OCI-M2 (cell line): ENCODE results near the gene CADM4.
"Not testable (repeated sequence)": the region's sequence is repeated elsewhere in the genome, so short reads cannot be mapped to it uniquely, and the experiment has no call there.

Experiments used
- DNase-seq: peaks from one replicate; lab custom pipeline; 2025; ENCODE audit not compliant: unreplicated experiment; lab: John Stamatoyannopoulos, UW

Gene CADM4

GRCh38 chr19:43610493-43610892 lies 29.2 kb downstream of the CADM4 start:
- DNase-seq: no peak

GRCh38 chr19:43609872-43610271 lies 29.8 kb downstream of the CADM4 start:
- DNase-seq: no peak

- no peak for DNase-seq
These were observed 32.1 kb downstream of the CADM4 start for GRCh38 chr19:43607238-43608205.

- no peak for DNase-seq
These were observed 33.0 kb downstream of the CADM4 start for GRCh38 chr19:43606569-43607229.

GRCh38 chr19:43605875-43606568 lies 33.6 kb downstream of the CADM4 start:
- no peak for DNase-seq

GRCh38 chr19:43600326-43600725 lies 39.3 kb downstream of the CADM4 start:
- DNase-seq: not testable (repeated sequence)

GRCh38 chr19:43599635-43600295 lies 39.9 kb downstream of the CADM4 start:
- DNase-seq: no peak

- no peak for DNase-seq
These were observed 41.0 kb downstream of the CADM4 start for GRCh38 chr19:43598445-43599240.

- no peak for DNase-seq
These were observed 41.8 kb downstream of the CADM4 start for GRCh38 chr19:43597876-43598275.

- no peak for DNase-seq
These were observed 42.7 kb downstream of the CADM4 start for GRCh38 chr19:43596842-43597461.

- DNase-seq: peak; percentile 94
These were observed 43.4 kb downstream of the CADM4 start, which contains the start of the genes IRGQ and ZNF576 for GRCh38 chr19:43595999-43596841. IRGQ (minus strand) TSS chr19:43596134; CDS start chr19:43595338, 796 bp downstream. ZNF576 (plus strand) TSS chr19:43596595; CDS start chr19:43597109, 514 bp downstream.

GRCh38 chr19:43595605-43595998 lies 44.0 kb downstream of the CADM4 start:
- DNase-seq: no peak

- DNase-seq: peak; percentile 34
These were observed 44.7 kb downstream of the CADM4 start for GRCh38 chr19:43594710-43595604.

GRCh38 chr19:43594081-43594697 lies 45.5 kb downstream of the CADM4 start:
- no peak for DNase-seq

GRCh38 chr19:43592800-43593350 lies 46.8 kb downstream of the CADM4 start:
- DNase-seq: no peak

GRCh38 chr19:43591904-43592772 lies 47.5 kb downstream of the CADM4 start:
- no peak for DNase-seq
